GM12878 (cell line): Measurements from ENCODE around the gene RIMS1. TPM values are rescaled to one million over a fixed set of nuclear protein-coding genes. Genes with fewer than 3 reads are reported as not detected.

ENCODE experiments used
- ATAC-seq: fragments of 200-7000 bp; cut with Tn5 transposase; 3 replicates; pipeline ENCODE4 v1.9.1; 2020; ENCODE audit warnings: mild to moderate bottlenecking, moderate library complexity
- BruUV-seq: library from RNA; stranded (reverse); fragments of 400-500 nt; replicated peaks from 2 replicates; lab custom pipeline; 2021; lab: Mats Ljungman, UMichigan
- CTCF ChIA-PET: fragments of 300-600 bp; sonication (Branson Sonifier 250); formaldehyde crosslinking; extraction: SDS; loops from one replicate; lab custom pipeline; 2021; ENCODE audit warnings: inconsistent platforms; lab: Yijun Ruan, JAX
- POLR2A ChIA-PET: fragments of 350-600 bp; formaldehyde crosslinking; extraction: SDS; loops from one replicate; lab custom pipeline; 2021; ENCODE audit warnings: inconsistent platforms; lab: Charles Lee
- RAD21 ChIA-PET: fragments of 300-600 bp; sonication (Branson Sonifier 250); formaldehyde crosslinking; loops from one replicate; lab custom pipeline; 2023; ENCODE audit warnings: antibody characterized with exemption; ENCODE audit not compliant: unreplicated experiment; lab: Charles Lee
- SMC1A ChIA-PET: fragments of 300-600 bp; sonication (Branson Sonifier 250); formaldehyde crosslinking; loops from one replicate; lab custom pipeline; 2023; ENCODE audit not compliant: unreplicated experiment, uncharacterized antibody; lab: Charles Lee
- DNase-seq: peaks from one replicate; pipeline ENCODE4 v3.0.0-alpha.2; 2011; ENCODE audit warnings: low read depth, low spot score
- FAIRE-seq: peaks from 3 replicates; lab custom pipeline; 2011; peaks lifted over from hg19 to GRCh38; lab: Jason Lieb, UNC
- H2AFZ ChIP-seq: 2 replicates; pipeline ENCODE4 v1.6.0; 2011; ENCODE audit warnings: low read depth, low read length, control low read depth; ENCODE audit not compliant: control insufficient read depth
- H3K27ac ChIP-seq: 2 replicates; pipeline ENCODE4 v1.5.1; 2011; ENCODE audit warnings: control low read depth; ENCODE audit not compliant: control insufficient read depth, insufficient read depth
- H3K27me3 ChIP-seq, 2 experiments: replicated peaks in 1 of 2; 2 replicates each; pipeline versions ENCODE4 v1.6.0 to v1.6.1; 2011; ENCODE audit warnings: low read length in 1 of 2; ENCODE audit not compliant: control insufficient read depth in 2 of 2, insufficient read depth in 2 of 2
- H3K36me3 ChIP-seq, 2 experiments: 2 replicates each; pipeline ENCODE4 v1.5.1; 2011; ENCODE audit warnings: low read length in 1 of 2; ENCODE audit not compliant: control insufficient read depth in 2 of 2, insufficient read depth in 2 of 2
- H3K4me1 ChIP-seq: 2 replicates; pipeline ENCODE4 v1.6.1; 2011; ENCODE audit warnings: mild to moderate bottlenecking, low read length, moderate library complexity, mixed read lengths; ENCODE audit not compliant: control insufficient read depth, insufficient read depth
- H3K4me2 ChIP-seq: 2 replicates; pipeline ENCODE4 v1.6.0; 2011; ENCODE audit warnings: control low read depth; ENCODE audit not compliant: control insufficient read depth, insufficient read depth
- H3K4me3 ChIP-seq: fragments of 200-600 bp; sonication (generic); 2 replicates; pipeline ENCODE4 v1.5.1; 2016
- H3K79me2 ChIP-seq: 2 replicates; pipeline ENCODE4 v1.6.0; 2011; ENCODE audit warnings: low read length; ENCODE audit not compliant: control insufficient read depth, insufficient read depth
- H3K9ac ChIP-seq: 2 replicates; pipeline ENCODE4 v1.8.0; 2011; ENCODE audit warnings: low read length, control low read depth, mixed read lengths; ENCODE audit not compliant: control insufficient read depth, insufficient read depth
- H3K9me3 ChIP-seq: replicated peaks from 3 replicates; pipeline ENCODE4 v1.5.1; 2011; ENCODE audit warnings: mild to moderate bottlenecking, low read length; ENCODE audit not compliant: control insufficient read depth, insufficient read depth
- H4K20me1 ChIP-seq: 2 replicates; pipeline ENCODE4 v1.6.0; 2011; ENCODE audit not compliant: control insufficient read depth, insufficient read depth
- BRCA1 ChIP-seq: IDR thresholded peaks from 2 replicates; pipeline ENCODE4 v1.6.1; 2011; ENCODE audit warnings: low read depth, low read length, improper control_type of control experiment
- EGR1 ChIP-seq, 2 experiments: IDR thresholded peaks; 1 replicate in 1 of 2; 2 replicates in 1 of 2; pipeline ENCODE4 v1.6.1; 2011 to 2012; ENCODE audit warnings: low read depth in 2 of 2, low read length in 2 of 2, borderline replicate concordance in 1 of 2, mild to moderate bottlenecking in 1 of 2, moderate library complexity in 1 of 2
- HDAC6 ChIP-seq: fragments of 200-600 bp; sonication (generic); IDR thresholded peaks from one replicate; pipeline ENCODE4 v1.8.0; 2017; ENCODE audit warnings: antibody characterized with exemption; ENCODE audit not compliant: unreplicated experiment
- IRF4 ChIP-seq: IDR thresholded peaks from 2 replicates; pipeline ENCODE4 v1.6.1; 2011; ENCODE audit warnings: low read depth, low read length
- JUND ChIP-seq: IDR thresholded peaks from 2 replicates; pipeline ENCODE4 v1.6.1; 2012; ENCODE audit warnings: low read depth, mild to moderate bottlenecking, low read length, improper control_type of control experiment, moderate library complexity
- MEF2A ChIP-seq: IDR thresholded peaks from 2 replicates; pipeline ENCODE4 v1.6.1; 2011; ENCODE audit warnings: low read depth, mild to moderate bottlenecking, low read length, moderate library complexity; ENCODE audit not compliant: insufficient read depth
- MXI1 ChIP-seq: fragments of 150-350 bp; IDR thresholded peaks from 2 replicates; pipeline ENCODE4 v1.6.1; 2011; ENCODE audit warnings: low read depth, mild to moderate bottlenecking, inconsistent platforms, low read length, improper control_type of control experiment
- NRF1 ChIP-seq: conservative IDR thresholded peaks from 2 replicates; pipeline ENCODE4 v1.6.1; 2011; ENCODE audit warnings: mild to moderate bottlenecking, low read depth, low read length, improper control_type of control experiment
- PAX8 ChIP-seq: fragments of 450-650 bp; IDR thresholded peaks from 2 replicates; pipeline ENCODE4 v1.6.1; 2017; ENCODE audit warnings: mild to moderate bottlenecking, moderate library complexity
- POLR2A ChIP-seq: IDR thresholded peaks from 2 replicates; pipeline ENCODE4 v1.6.1; 2011; ENCODE audit warnings: low read depth, mild to moderate bottlenecking, low read length
- RAD21 ChIP-seq: IDR thresholded peaks from 2 replicates; pipeline ENCODE4 v1.6.1; 2011; ENCODE audit warnings: mild to moderate bottlenecking, low read depth, low read length, moderate library complexity; ENCODE audit not compliant: insufficient read depth
- SMC3 ChIP-seq: IDR thresholded peaks from 2 replicates; pipeline ENCODE4 v1.6.1; 2011; ENCODE audit warnings: low read length, improper control_type of control experiment, borderline replicate concordance
- SREBF2 ChIP-seq: IDR thresholded peaks from 2 replicates; pipeline ENCODE4 v1.6.1; 2012; ENCODE audit warnings: mild to moderate bottlenecking, low read length
- STAT1 ChIP-seq: fragments of 450-650 bp; conservative IDR thresholded peaks from 2 replicates; pipeline ENCODE4 v1.6.1; 2014; ENCODE audit warnings: antibody characterized with exemption, mild to moderate bottlenecking
- STAT3 ChIP-seq: IDR thresholded peaks from 2 replicates; pipeline ENCODE4 v1.6.1; 2011; ENCODE audit warnings: low read depth, low read length, improper control_type of control experiment
- TCF12 ChIP-seq: IDR thresholded peaks from 2 replicates; pipeline ENCODE4 v1.6.1; 2011; ENCODE audit warnings: low read depth, mild to moderate bottlenecking, low read length
- TCF3 ChIP-seq: IDR thresholded peaks from 2 replicates; pipeline ENCODE4 v1.6.1; 2012; ENCODE audit warnings: low read depth, mild to moderate bottlenecking, low read length, borderline replicate concordance; ENCODE audit not compliant: insufficient read depth
- ZBED1 ChIP-seq: IDR thresholded peaks from 2 replicates; pipeline ENCODE4 v1.6.1; 2016; ENCODE audit warnings: borderline replicate concordance
- WGBS: methylation state at CpG from one replicate; pipeline ENCODE4 v1.1.6; 2016; ENCODE audit warnings: low lambda C conversion rate; ENCODE audit not compliant: insufficient replicate concordance, insufficient coverage; ENCODE audit errors: missing lambda C conversion rate; 5-methylcytosine and 5-hydroxymethylcytosine counted together
- in situ Hi-C: fragments of 300-500 bp; cut with MboI; formaldehyde crosslinking; loops from 9 replicates; pipeline ENCODE4 v1.14.3; 2018; ENCODE audit warnings: mixed read lengths
- intact Hi-C: fragments of 100-400 bp; cut with micrococcal nuclease; formaldehyde crosslinking; loops from one replicate; pipeline ENCODE4 v1.14.2; 2022; ENCODE audit not compliant: unreplicated experiment
- polyA plus RNA-seq, 11 experiments: library from polyadenylated mRNA; depleted of rRNA in 4 of 11; unstranded in 6 of 11; stranded (reverse) in 5 of 11; fragments of >200 nt; fragmentation: Nextera tagmentation in 4 of 11; fragmentation: Illumina TruSeq in 1 of 11; extraction: Ambion mirVana in 4 of 11; extraction: Trizol in 1 of 11; gene quantifications; 1 replicate in 1 of 11; 2 replicates in 10 of 11; pipeline versions ENCODE4 v1.2.1 to v1.2.3, GENCODE V29; 2011 to 2016; ENCODE audit warnings: inconsistent platforms in 2 of 11, missing spikeins in 2 of 11, low read depth in 1 of 11
- total RNA-seq, 4 experiments: library from RNA; depleted of rRNA in 3 of 4; stranded (reverse); fragments of >200 nt in 3 of 4; fragmentation: Illumina TruSeq in 1 of 4; extraction: Trizol in 1 of 4; gene quantifications; 2 replicates each; pipeline versions ENCODE4 v1.2.1 to v1.2.3, GENCODE V29; 2013 to 2021
- TF ChIP-seq, protein P1 (sequence below): fragments of 450-650 bp; IDR thresholded peaks from 2 replicates; pipeline ENCODE4 v1.6.1; 2017; ENCODE audit warnings: mild to moderate bottlenecking, moderate library complexity

Gene RIMS1
- total and polyA plus RNA-seq, 10 of the 15 experiments (the other 5 are each of a cell fraction or from before 2014, with no cell fraction given), result 0.05 to 0.76 (median 0.23) TPM

DNA sequence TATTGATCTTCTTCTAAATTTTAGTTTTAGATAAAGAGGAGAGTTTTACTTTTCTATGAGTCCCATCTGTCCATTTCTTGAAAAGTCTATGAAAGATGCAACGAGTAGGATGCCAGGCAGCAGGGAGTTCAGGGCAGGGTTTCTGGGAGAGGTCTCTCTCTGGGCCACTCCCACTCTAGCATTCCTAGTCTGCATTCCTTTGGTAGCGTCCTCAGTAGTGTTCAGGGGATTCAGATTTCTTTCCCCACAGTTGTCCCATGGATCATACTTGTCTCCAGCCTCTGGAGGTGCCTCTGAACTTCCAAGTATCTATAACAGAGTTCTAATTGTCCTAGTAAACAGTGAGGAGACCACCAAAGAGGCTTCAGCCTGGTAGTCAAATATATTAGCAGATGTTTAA lies 225.3 kb downstream of the RIMS1 start (continued):
- no peak for TF ChIP-seq NRF1
- no peak for TF ChIP-seq EGR1 (IDR thresholded peaks at IDR 0.05; ENCODE audit: borderline replicate concordance in 1 of 2, low read depth in 2 of 2, low read length in 2 of 2)
- TF ChIP-seq ZBED1, result no peak
- TF ChIP-seq SREBF2, result no peak
- no peak for TF ChIP-seq MEF2A
- TF ChIP-seq MXI1, result no peak
- TF ChIP-seq JUND, result no peak
- no peak for TF ChIP-seq PAX8
- TF ChIP-seq STAT3, result no peak
- TF ChIP-seq BRCA1, result no peak
- no peak for TF ChIP-seq IRF4

DNA sequence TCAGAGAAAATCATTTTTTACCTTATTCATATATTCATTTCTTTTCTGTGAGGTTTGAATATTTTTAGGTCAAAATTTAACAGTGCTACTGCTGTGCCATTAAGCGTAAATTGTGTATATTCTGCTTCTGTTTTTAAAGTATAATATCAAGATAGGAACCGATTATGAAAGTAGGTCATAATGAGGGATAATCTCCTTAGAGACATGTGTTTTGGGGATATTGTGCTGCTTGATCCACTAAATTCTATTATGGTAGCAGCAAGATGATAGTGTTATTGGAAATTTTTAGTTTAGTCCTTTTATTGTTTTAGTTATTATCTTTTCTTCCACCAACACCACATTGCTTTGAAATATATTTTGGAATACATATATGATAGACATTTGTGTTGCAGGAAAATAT lies 244.0 kb downstream of the RIMS1 start:
- Histone ChIP-seq H3K9ac (no peak overlapping the region), H3K9me3 (no peaks in the 10 kb centered on the region), H3K27me3 (no peaks in the 10 kb centered on the region), H3K36me3 (no peaks in the 10 kb centered on the region), H4K20me1 (no peaks in the 10 kb centered on the region), H3K79me2 (no peaks in the 10 kb centered on the region), H2AFZ (no peak overlapping the region), H3K4me1 (no peaks in the 10 kb centered on the region), H3K4me3 (no peak overlapping the region), H3K4me2 (no peak overlapping the region), H3K27ac (no peak overlapping the region)
- RAD21 ChIA-PET, result no interaction called here
- in situ Hi-C loops, result no loop called here
- BruUV-seq, result no TSS peak
- no peak for ATAC-seq
- intact Hi-C loops, result no loop called here
- CTCF ChIA-PET, result no interaction called here
- no peak for FAIRE-seq
- POLR2A ChIA-PET, result no interaction called here
- WGBS, result 22% methylated on average over 2 of the region's 2 CpGs
- SMC1A ChIA-PET, result no interaction called here
- DNase-seq, result no peak
- TF ChIP-seq HDAC6, result no peak
- TF ChIP-seq RAD21, result no peak
- no peak for TF ChIP-seq SMC3
- TF ChIP-seq TCF3, result no peak
- TF ChIP-seq, protein P1, sequence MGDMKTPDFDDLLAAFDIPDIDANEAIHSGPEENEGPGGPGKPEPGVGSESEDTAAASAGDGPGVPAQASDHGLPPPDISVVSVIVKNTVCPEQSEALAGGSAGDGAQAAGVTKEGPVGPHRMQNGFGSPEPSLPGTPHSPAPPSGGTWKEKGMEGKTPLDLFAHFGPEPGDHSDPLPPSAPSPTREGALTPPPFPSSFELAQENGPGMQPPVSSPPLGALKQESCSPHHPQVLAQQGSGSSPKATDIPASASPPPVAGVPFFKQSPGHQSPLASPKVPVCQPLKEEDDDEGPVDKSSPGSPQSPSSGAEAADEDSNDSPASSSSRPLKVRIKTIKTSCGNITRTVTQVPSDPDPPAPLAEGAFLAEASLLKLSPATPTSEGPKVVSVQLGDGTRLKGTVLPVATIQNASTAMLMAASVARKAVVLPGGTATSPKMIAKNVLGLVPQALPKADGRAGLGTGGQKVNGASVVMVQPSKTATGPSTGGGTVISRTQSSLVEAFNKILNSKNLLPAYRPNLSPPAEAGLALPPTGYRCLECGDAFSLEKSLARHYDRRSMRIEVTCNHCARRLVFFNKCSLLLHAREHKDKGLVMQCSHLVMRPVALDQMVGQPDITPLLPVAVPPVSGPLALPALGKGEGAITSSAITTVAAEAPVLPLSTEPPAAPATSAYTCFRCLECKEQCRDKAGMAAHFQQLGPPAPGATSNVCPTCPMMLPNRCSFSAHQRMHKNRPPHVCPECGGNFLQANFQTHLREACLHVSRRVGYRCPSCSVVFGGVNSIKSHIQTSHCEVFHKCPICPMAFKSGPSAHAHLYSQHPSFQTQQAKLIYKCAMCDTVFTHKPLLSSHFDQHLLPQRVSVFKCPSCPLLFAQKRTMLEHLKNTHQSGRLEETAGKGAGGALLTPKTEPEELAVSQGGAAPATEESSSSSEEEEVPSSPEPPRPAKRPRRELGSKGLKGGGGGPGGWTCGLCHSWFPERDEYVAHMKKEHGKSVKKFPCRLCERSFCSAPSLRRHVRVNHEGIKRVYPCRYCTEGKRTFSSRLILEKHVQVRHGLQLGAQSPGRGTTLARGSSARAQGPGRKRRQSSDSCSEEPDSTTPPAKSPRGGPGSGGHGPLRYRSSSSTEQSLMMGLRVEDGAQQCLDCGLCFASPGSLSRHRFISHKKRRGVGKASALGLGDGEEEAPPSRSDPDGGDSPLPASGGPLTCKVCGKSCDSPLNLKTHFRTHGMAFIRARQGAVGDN, result no peak
- no peak for TF ChIP-seq TCF12
- no peak for TF ChIP-seq POLR2A
- TF ChIP-seq STAT1, result no peak
